ENCODE measurements around the gene TRABD2B. TPM values are rescaled to one million over a fixed set of nuclear protein-coding genes. Genes with fewer than 3 reads are reported as not detected.

Gene TRABD2B
- total RNA-seq, 1 experiment from 2014 or later, result 0.05 TPM

DNA sequence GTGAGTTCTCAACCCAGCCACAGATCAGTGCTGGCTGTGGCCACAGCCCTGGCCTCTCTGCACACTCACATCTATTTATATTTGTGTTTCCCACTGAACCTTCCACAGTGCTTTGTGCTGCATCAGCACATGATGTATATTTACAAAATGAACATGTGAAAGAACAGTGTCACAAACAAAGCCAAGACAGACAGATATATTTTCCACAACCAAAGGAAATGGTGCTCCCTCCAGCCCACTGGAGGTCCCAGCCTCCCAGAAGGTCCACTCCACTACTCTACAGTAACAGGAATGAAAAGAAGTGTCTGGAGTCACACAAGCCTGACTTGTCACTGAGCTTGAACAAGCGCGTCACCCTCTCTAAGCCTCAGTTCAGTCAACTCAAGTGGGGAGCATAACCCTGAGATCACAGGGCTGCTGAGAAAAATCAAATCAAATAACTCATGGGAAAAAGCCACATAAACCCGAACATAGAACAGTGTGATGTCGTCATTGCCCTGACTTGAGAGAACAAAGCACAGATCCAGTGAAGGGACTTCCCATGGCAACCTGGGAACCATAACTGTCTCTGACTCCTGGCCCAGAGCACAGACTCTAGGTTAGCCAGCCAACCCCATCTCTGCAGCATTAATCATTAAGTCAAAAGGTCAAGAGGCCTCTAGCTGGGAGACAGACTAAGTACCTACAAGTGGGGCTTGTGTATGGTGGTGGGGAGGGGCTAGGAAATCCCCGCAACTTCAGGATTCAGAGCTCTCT is 121.2 kb downstream of the TRABD2B start:
- Histone ChIP-seq H3K4me3 (replicated peaks in 1 of 2; ENCODE audit: low read depth in 1 of 2, low read length in 2 of 2) (no peak overlapping the region), H3K4me2 (ENCODE audit: low read length) (no peak overlapping the region), H3K9me2 (ENCODE audit: insufficient read depth) (no peaks in the 10 kb centered on the region), H3K79me2 (ENCODE audit: insufficient read depth, low read length) (no peaks in the 10 kb centered on the region), H3K27me3 (ENCODE audit: insufficient read depth, low read length) (no peaks in the 10 kb centered on the region), H4K20me1 (ENCODE audit: insufficient read depth) (no peaks in the 10 kb centered on the region), H2AFZ (ENCODE audit: low read depth, low read length, poor library complexity, severe bottlenecking) (no peak overlapping the region), H3K4me1 (ENCODE audit: control insufficient read depth in 1 of 2, insufficient read depth in 2 of 2, low read length in 2 of 2) (peaks cover 7 to 13% of the 10 kb centered on the region in 2 experiments), H3K9ac (ENCODE audit: low read length) (no peak overlapping the region), H3K27ac (ENCODE audit: low read depth, low read length) (no peak overlapping the region), H3K36me3 (ENCODE audit: control insufficient read depth in 1 of 2, insufficient read depth in 2 of 2, low read length in 2 of 2) (no peaks in the 10 kb centered on the region), H3K9me3 (ENCODE audit: control insufficient read depth in 1 of 2, insufficient read depth in 1 of 2, low read depth in 1 of 2, low read length in 2 of 2) (no peaks in the 10 kb centered on the region)
- intact Hi-C loops (cut with micrococcal nuclease), result no loop called here
- ChIA-PET RAD21 (ENCODE audit: low non-redundant PET in 1 of 2, low total read pairs in 2 of 2, uncharacterized antibody in 2 of 2, unreplicated experiment in 2 of 2) (no interaction called here), POLR2A (no interaction called here), CTCF (no interaction called here)
- BruUV-seq (replicated peaks), result no TSS peak
- ATAC-seq (no peak), DNase-seq (ENCODE audit: low read depth, low spot score) (no peak)
- TF ChIP-seq EZH2phosphoT487 (IDR thresholded peaks at IDR 0.05; ENCODE audit: borderline replicate concordance), result no peak
- no peak for TF ChIP-seq RAD21 (IDR thresholded peaks at IDR 0.05; ENCODE audit: low read depth)
- TF ChIP-seq ZFX (IDR thresholded peaks at IDR 0.05), result no peak
- no peak for TF ChIP-seq ELF1 (IDR thresholded peaks at IDR 0.05; ENCODE audit: borderline replicate concordance, low read depth)
- no peak for TF ChIP-seq SIN3A (IDR thresholded peaks at IDR 0.05; ENCODE audit: low read depth)
- TF ChIP-seq, protein P1, sequence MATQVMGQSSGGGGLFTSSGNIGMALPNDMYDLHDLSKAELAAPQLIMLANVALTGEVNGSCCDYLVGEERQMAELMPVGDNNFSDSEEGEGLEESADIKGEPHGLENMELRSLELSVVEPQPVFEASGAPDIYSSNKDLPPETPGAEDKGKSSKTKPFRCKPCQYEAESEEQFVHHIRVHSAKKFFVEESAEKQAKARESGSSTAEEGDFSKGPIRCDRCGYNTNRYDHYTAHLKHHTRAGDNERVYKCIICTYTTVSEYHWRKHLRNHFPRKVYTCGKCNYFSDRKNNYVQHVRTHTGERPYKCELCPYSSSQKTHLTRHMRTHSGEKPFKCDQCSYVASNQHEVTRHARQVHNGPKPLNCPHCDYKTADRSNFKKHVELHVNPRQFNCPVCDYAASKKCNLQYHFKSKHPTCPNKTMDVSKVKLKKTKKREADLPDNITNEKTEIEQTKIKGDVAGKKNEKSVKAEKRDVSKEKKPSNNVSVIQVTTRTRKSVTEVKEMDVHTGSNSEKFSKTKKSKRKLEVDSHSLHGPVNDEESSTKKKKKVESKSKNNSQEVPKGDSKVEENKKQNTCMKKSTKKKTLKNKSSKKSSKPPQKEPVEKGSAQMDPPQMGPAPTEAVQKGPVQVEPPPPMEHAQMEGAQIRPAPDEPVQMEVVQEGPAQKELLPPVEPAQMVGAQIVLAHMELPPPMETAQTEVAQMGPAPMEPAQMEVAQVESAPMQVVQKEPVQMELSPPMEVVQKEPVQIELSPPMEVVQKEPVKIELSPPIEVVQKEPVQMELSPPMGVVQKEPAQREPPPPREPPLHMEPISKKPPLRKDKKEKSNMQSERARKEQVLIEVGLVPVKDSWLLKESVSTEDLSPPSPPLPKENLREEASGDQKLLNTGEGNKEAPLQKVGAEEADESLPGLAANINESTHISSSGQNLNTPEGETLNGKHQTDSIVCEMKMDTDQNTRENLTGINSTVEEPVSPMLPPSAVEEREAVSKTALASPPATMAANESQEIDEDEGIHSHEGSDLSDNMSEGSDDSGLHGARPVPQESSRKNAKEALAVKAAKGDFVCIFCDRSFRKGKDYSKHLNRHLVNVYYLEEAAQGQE (IDR thresholded peaks at IDR 0.05; ENCODE audit: low read depth), result no peak
- TF ChIP-seq, protein P2, sequence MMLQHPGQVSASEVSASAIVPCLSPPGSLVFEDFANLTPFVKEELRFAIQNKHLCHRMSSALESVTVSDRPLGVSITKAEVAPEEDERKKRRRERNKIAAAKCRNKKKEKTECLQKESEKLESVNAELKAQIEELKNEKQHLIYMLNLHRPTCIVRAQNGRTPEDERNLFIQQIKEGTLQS (IDR thresholded peaks at IDR 0.05), result no peak
- TF ChIP-seq POLR2AphosphoS5 (IDR thresholded peaks at IDR 0.05; ENCODE audit: low read depth, low read length), result no peak
- no peak for TF ChIP-seq CEBPB (IDR thresholded peaks at IDR 0.05; ENCODE audit: low read depth)
- TF ChIP-seq JUND (IDR thresholded peaks at IDR 0.05), result no peak
- TF ChIP-seq SRF (IDR thresholded peaks at IDR 0.05; ENCODE audit: low read depth), result no peak
- TF ChIP-seq EGR1 (IDR thresholded peaks at IDR 0.05; ENCODE audit: low read depth), result no peak

Measured in HCT116 (cell line).